Measurements from ENCODE around the gene EPHA8. TPM values are rescaled to one million over a fixed set of nuclear protein-coding genes. Genes with fewer than 3 reads are reported as not detected.

The EPHA8 gene
- total and polyA plus RNA-seq, 2 donors from 2014 or later: 0.09 TPM; not detected in 1

- intact Hi-C loops (cut with DNase I): no loop called here
- Histone ChIP-seq H3K9ac (ENCODE audit: low read length in 3 of 3) (no peak overlapping the region), H3K27ac (ENCODE audit: low read depth in 2 of 2, low read length in 2 of 2) (no peak overlapping the region), H3K9me3 (ENCODE audit: control insufficient read depth in 2 of 3, insufficient read depth in 1 of 3, low read length in 3 of 3) (no peaks in the 10 kb centered on the region), H3K36me3 (ENCODE audit: control insufficient read depth in 2 of 3, insufficient read depth in 3 of 3, low read length in 3 of 3) (no peaks in the 10 kb centered on the region), H3K4me3 (ENCODE audit: low read length in 3 of 3) (no peak overlapping the region), H3K27me3 (ENCODE audit: control insufficient read depth, insufficient read depth, low read length) (peaks cover 4% of the 10 kb centered on the region), H3K4me1 (ENCODE audit: control insufficient read depth in 2 of 3, insufficient read depth in 2 of 3, low read depth in 1 of 3, low read length in 3 of 3) (no peaks in the 10 kb centered on the region)
- FAIRE-seq: no peak
- no peak for TF ChIP-seq CTCF (IDR thresholded peaks at IDR 0.05; ENCODE audit: borderline replicate concordance, extremely low read depth, insufficient read depth)
- no peak for DNase-seq
These were observed 6.7 kb upstream of the EPHA8 start for GRCh38 chr1:22556391-22557104.

- intact Hi-C loops (cut with DNase I): no loop called here
- TF ChIP-seq CTCF (IDR thresholded peaks at IDR 0.05; ENCODE audit: borderline replicate concordance, extremely low read depth, insufficient read depth): no peak
- Histone ChIP-seq H3K9ac (ENCODE audit: low read length in 3 of 3) (no peak overlapping the region), H3K4me1 (ENCODE audit: control insufficient read depth in 2 of 3, insufficient read depth in 2 of 3, low read depth in 1 of 3, low read length in 3 of 3) (no peaks in the 10 kb centered on the region), H3K27me3 (ENCODE audit: control insufficient read depth, insufficient read depth, low read length) (peaks cover 4% of the 10 kb centered on the region), H3K36me3 (ENCODE audit: control insufficient read depth in 2 of 3, insufficient read depth in 3 of 3, low read length in 3 of 3) (no peaks in the 10 kb centered on the region), H3K27ac (ENCODE audit: low read depth in 2 of 2, low read length in 2 of 2) (no peak overlapping the region), H3K9me3 (ENCODE audit: control insufficient read depth in 2 of 3, insufficient read depth in 1 of 3, low read length in 3 of 3) (no peaks in the 10 kb centered on the region), H3K4me3 (ENCODE audit: low read length in 3 of 3) (no peak overlapping the region)
- FAIRE-seq: no peak
- DNase-seq: peak in 3 of 5 donors; percentile 27 to 63 (median 30)
These were observed 5.8 kb upstream of the EPHA8 start for GRCh38 chr1:22557341-22557950.

- no peak for FAIRE-seq
- peaks cover 4% of the 10 kb centered on the region for H3K27me3 ChIP-seq (ENCODE audit: control insufficient read depth, insufficient read depth, low read length)
- no peak overlapping the region for H3K4me3 ChIP-seq (ENCODE audit: low read length in 3 of 3)
These were observed 648 bp downstream of the EPHA8 start for GRCh38 chr1:22563671-22564602.

More at GRCh38 chr1:22563671-22564602, 648 bp downstream of the EPHA8 start:
- no peaks in the 10 kb centered on the region for H3K4me1 ChIP-seq (ENCODE audit: control insufficient read depth in 2 of 3, insufficient read depth in 2 of 3, low read depth in 1 of 3, low read length in 3 of 3)
- intact Hi-C loops (cut with DNase I): no loop called here
- no peaks in the 10 kb centered on the region for H3K36me3 ChIP-seq (ENCODE audit: control insufficient read depth in 2 of 3, insufficient read depth in 3 of 3, low read length in 3 of 3)
- no peaks in the 10 kb centered on the region for H3K9me3 ChIP-seq (ENCODE audit: control insufficient read depth in 2 of 3, insufficient read depth in 1 of 3, low read length in 3 of 3)
- DNase-seq: peak in 1 of 5 donors; percentile 55
- no peak for TF ChIP-seq CTCF (IDR thresholded peaks at IDR 0.05; ENCODE audit: borderline replicate concordance, extremely low read depth, insufficient read depth)
- no peak overlapping the region for H3K9ac ChIP-seq (ENCODE audit: low read length in 3 of 3)
- no peak overlapping the region for H3K27ac ChIP-seq (ENCODE audit: low read depth in 2 of 2, low read length in 2 of 2)
